Prostate gland (tissue), 2 donors: ENCODE data around the gene RAPH1. TPM values are rescaled to one million over a fixed set of nuclear protein-coding genes. Genes with fewer than 3 reads are reported as not detected.

Experiments
- total RNA-seq, 2 donors: library from RNA; depleted of rRNA; stranded (reverse); fragments of >200 nt; gene quantifications; one replicate each; pipeline ENCODE4 v1.1.0, GENCODE V29; 2016

Gene RAPH1
- total RNA-seq, 2 donors from 2014 or later, result 27.6 to 35.0 TPM

Other genes with a start within 250 kb of the RAPH1 start
- gene ABI2, start 206.9 kb downstream of the RAPH1 start, total RNA-seq, result 10 to 100 TPM; 50.0 to 64.8 TPM
- gene CD28, start 171.3 kb upstream of the RAPH1 start, total RNA-seq, result under 1 TPM; 0.05 to 0.51 TPM